Stomach (tissue), 19 donors: ENCODE data around the gene ESR2. TPM values are rescaled to one million over a fixed set of nuclear protein-coding genes. Genes with fewer than 3 reads are reported as not detected.

Source experiments
- DNase-seq, 2 donors: peaks; one replicate each; pipeline versions ENCODE4 v3.0.0 to v3.0.0-alpha.2; 2013 to 2019
- H3K27ac ChIP-seq, 5 donors: fragments of 200-600 bp in 4 of 5; sonication (generic) in 4 of 5; one replicate each; pipeline ENCODE4 v1.5.1; 2013 to 2019; ENCODE audit warnings: mild to moderate bottlenecking in 1 of 5, moderate library complexity in 1 of 5
- H3K27me3 ChIP-seq, 3 donors: fragments of 200-600 bp; sonication (generic); one replicate each; pipeline ENCODE4 v1.5.1; 2017 to 2019; ENCODE audit warnings: mixed run types in 1 of 3
- H3K36me3 ChIP-seq, 4 donors: fragments of 200-600 bp; sonication (generic); 1 replicate in 3 of 4; 2 replicates in 1 of 4; pipeline ENCODE4 v1.5.1; 2016 to 2019
- H3K4me1 ChIP-seq, 4 donors: fragments of 200-600 bp; sonication (generic); one replicate each; pipeline ENCODE4 v1.5.1; 2016 to 2019
- H3K4me3 ChIP-seq, 4 donors: fragments of 200-600 bp; sonication (generic) in 3 of 4; one replicate each; pipeline ENCODE4 v1.5.1; 2016 to 2019; ENCODE audit warnings: mild to moderate bottlenecking in 1 of 4
- H3K9me3 ChIP-seq, 4 donors: fragments of 200-600 bp; sonication (generic); one replicate each; pipeline ENCODE4 v1.5.1; 2016 to 2019
- CTCF ChIP-seq, 7 experiments: fragments of 450-650 bp in 4 of 7; fragments of 200-600 bp in 3 of 7; sonication (generic) in 3 of 7; IDR thresholded peaks; one replicate each; pipeline ENCODE4 v1.5.1; 2016 to 2019; ENCODE audit warnings: antibody characterized with exemption in 7 of 7, control low read depth in 2 of 7, mild to moderate bottlenecking in 1 of 7
- EP300 ChIP-seq: sonication (generic); formaldehyde crosslinking; IDR thresholded peaks from one replicate; pipeline ENCODE4 v1.6.1; 2017; ENCODE audit warnings: antibody characterized with exemption
- POLR2A ChIP-seq, 4 donors: fragments of 450-650 bp; IDR thresholded peaks; one replicate each; pipeline ENCODE4 v1.6.1; 2016; ENCODE audit warnings: antibody characterized with exemption in 4 of 4, control low read depth in 2 of 4, mild to moderate bottlenecking in 1 of 4, moderate library complexity in 1 of 4
- POLR2AphosphoS5 ChIP-seq, 3 donors: sonication (generic); formaldehyde crosslinking; IDR thresholded peaks; one replicate each; pipeline ENCODE4 v1.6.1; 2016; ENCODE audit warnings: antibody characterized with exemption in 3 of 3
- WGBS, 5 donors: extraction: QIAGEN DNeasy Blood & Tissue Kit in 3 of 5; methylation state at CpG; one replicate each; pipeline versions ENCODE4 v1.1.5 to v1.1.7; 2013 to 2018; 5-methylcytosine and 5-hydroxymethylcytosine counted together
- intact Hi-C: fragments of 100-400 bp; cut with DNase I; formaldehyde crosslinking; loops from one replicate; pipeline ENCODE4 v1.15.1; 2023; ENCODE audit warnings: low total_unique reads
- long read RNA-seq, 10 donors: transcript quantifications; one replicate each; lab custom pipeline, GENCODE V29; 2026
- polyA plus RNA-seq, 3 donors: library from polyadenylated mRNA; stranded (reverse); fragments of 200-250 nt; gene quantifications; one replicate each; pipeline ENCODE4 v1.2.3, GENCODE V29; 2013
- total RNA-seq, 5 donors: library from RNA; depleted of rRNA; stranded (reverse); fragments of >200 nt; gene quantifications; one replicate each; pipeline versions ENCODE4 v1.1.0 to v1.2.3, GENCODE V29; 2014 to 2016
- donor health status: healthy with polysubstance abuse.
- donor health status: Bipolar disorder and iron deficiency.
- donor health status: healthy.

The ESR2 gene
- 1 to 10 TPM in 1 of 5 donors, under 1 TPM in 1, not detected in 3; 0.58 to 1.3 TPM for total RNA-seq
- polyA plus RNA-seq: under 1 TPM in 1 of 3 donors, not detected in 2; 0.08 TPM
- long read RNA-seq, donor 1: 0 reads
- long read RNA-seq, donor 2: 0 reads
- long read RNA-seq, donor 3: 0 reads
- long read RNA-seq, donor 4: 0 reads
- long read RNA-seq, donor 5: 0 reads
- long read RNA-seq, donor 6: 0 reads
- long read RNA-seq, donor 7: 0 reads
- long read RNA-seq, donor 8: 0 reads
- long read RNA-seq, donor 9: 0 reads
- long read RNA-seq, donor 10: 0 reads

GRCh38 chr14:64293976-64294671 lies at the start of gene ESR2:
ESR2 (minus strand) TSS chr14:64294371; CDS start chr14:64282985, 11,386 bp downstream.
- intact Hi-C loops: no loop called here
- Histone ChIP-seq H3K4me3 (peak within 1 kb of the TSS; percentile 42 to 60 (median 47)), H3K36me3 (no peaks in the 10 kb centered on the region), H3K4me1 (peaks cover 9 to 27% (median 17%) of the 10 kb centered on the region in 4 donors), H3K27me3 (peaks cover 0 to 49% (median 15%) of the 10 kb centered on the region in 3 donors), H3K27ac (peak within 1 kb of the TSS in 1 of 5 donors; percentile 4), H3K9me3 (no peaks in the 10 kb centered on the region)
- TF ChIP-seq POLR2A (IDR thresholded peaks at IDR 0.05): no peak
- TF ChIP-seq CTCF (IDR thresholded peaks at IDR 0.05): no peak
- 1 to 3% (median 2%) methylated on average over 14 to 49 of the region's 49 CpGs for WGBS, 5 donors
- DNase-seq: peak; percentile 31 to 69

DNA sequence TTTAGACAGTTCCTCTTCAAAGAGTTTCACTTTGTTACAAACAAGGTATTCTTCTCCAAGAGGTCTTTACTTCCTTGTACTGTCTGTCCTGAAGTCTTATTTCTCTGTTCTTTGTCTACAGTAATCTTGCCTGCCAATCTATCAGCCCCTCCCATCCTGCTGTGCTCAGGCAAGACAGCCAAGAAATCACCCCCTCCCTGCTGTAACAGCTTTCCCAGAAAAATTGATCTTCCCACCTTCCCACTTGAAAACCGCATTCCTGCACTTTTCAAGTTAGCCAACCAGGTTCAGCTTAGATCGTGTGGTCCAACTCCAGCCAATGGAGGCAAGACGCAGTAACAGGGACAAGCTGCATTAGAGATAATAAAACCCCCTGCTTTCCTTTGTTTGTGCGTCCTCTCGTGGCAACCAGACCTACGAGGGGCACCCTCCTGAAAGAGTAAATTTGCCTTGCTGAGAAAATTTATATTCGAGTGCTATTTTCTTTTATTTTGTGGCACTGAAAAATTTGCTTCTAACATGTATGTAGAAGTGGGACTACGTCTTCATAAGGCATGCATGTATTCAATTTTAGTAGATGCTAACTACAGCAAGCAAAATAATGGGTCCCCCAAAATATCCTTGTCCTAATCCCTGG lies 46.5 kb upstream of the ESR2 start:
- no peak for DNase-seq
- no peak for TF ChIP-seq POLR2A (IDR thresholded peaks at IDR 0.05)
- TF ChIP-seq EP300: no peak
- no peak for TF ChIP-seq POLR2AphosphoS5 (IDR thresholded peaks at IDR 0.05)
- no peak for TF ChIP-seq CTCF (IDR thresholded peaks at IDR 0.05)
- H3K9me3 ChIP-seq: peaks cover 0 to 8% (median 0%) of the 10 kb centered on the region in 4 donors
- H3K27ac ChIP-seq: no peak overlapping the region
- peaks cover 7 to 21% (median 13%) of the 10 kb centered on the region in 4 donors for H3K4me1 ChIP-seq
- no peak overlapping the region for H3K4me3 ChIP-seq
- intact Hi-C loops: no loop called here
- H3K27me3 ChIP-seq: no peaks in the 10 kb centered on the region
- 90 to 99% (median 97%) methylated on average over 8 of the region's 8 CpGs for WGBS, 5 donors
- H3K36me3 ChIP-seq: no peaks in the 10 kb centered on the region

GRCh38 chr14:64338616-64339316 lies 44.6 kb upstream of the ESR2 start:
- Histone ChIP-seq H3K27me3 (no peaks in the 10 kb centered on the region), H3K36me3 (no peaks in the 10 kb centered on the region), H3K27ac (peak overlapping the region; percentile 87 to 91 (median 89)), H3K4me1 (peaks cover 7 to 21% (median 13%) of the 10 kb centered on the region in 4 donors), H3K9me3 (peaks cover 0 to 8% (median 0%) of the 10 kb centered on the region in 4 donors), H3K4me3 (peak overlapping the region; percentile 72 to 90 (median 75))
- 1 to 2% (median 1%) methylated on average over 29 to 49 of the region's 49 CpGs for WGBS, 5 donors
- peak; percentile 94 to 99 for DNase-seq
- intact Hi-C loops: no loop called here
- TF ChIP-seq EP300 (no peak), CTCF (IDR thresholded peaks at IDR 0.05) (no peak), POLR2AphosphoS5 (IDR thresholded peaks at IDR 0.05) (peak; percentile 74 to 96 (median 85)), POLR2A (IDR thresholded peaks at IDR 0.05) (no peak)
